Activated effector memory CD4-positive, alpha-beta T cell treated with Interleukin-2 at 50 U/mL for 16 hours (primary cell): ENCODE measurements around the gene CDC42EP2.

Experiments
- DNase-seq: peaks from one replicate; pipeline ENCODE4 v3.0.0-alpha.2; 2020

The CDC42EP2 gene

GRCh38 chr11:65362320-65362931, 47.8 kb downstream of the CDC42EP2 start:
- no peak for DNase-seq

- no peak for DNase-seq
Observed at GRCh38 chr11:65362966-65363365, 48.3 kb downstream of the CDC42EP2 start.

- DNase-seq = no peak
Observed at GRCh38 chr11:65363770-65364169, 49.1 kb downstream of the CDC42EP2 start.

- no peak for DNase-seq
Observed at GRCh38 chr11:65366340-65366773, 51.7 kb downstream of the CDC42EP2 start.

- DNase-seq = no peak
Observed at GRCh38 chr11:65370659-65371049, 56.0 kb downstream of the CDC42EP2 start.
